HEK293 (cell line): ENCODE measurements around the gene CLIC5.
A peak's percentile ranks its signal among the peaks of the same experiment; 100 is the strongest.

Experiments
- CTCF ChIA-PET: fragments of 350-600 bp; formaldehyde crosslinking; extraction: SDS; loops from one replicate; lab custom pipeline; 2021; ENCODE audit warnings: antibody characterized with exemption; lab: Yijun Ruan, JAX
- POLR2A ChIA-PET: fragments of 300-600 bp; formaldehyde crosslinking; extraction: SDS; loops from one replicate; lab custom pipeline; 2020; ENCODE audit warnings: antibody characterized with exemption, inconsistent platforms; lab: Yijun Ruan, JAX
- H3K27ac ChIP-seq: fragments of 200-500 bp; sonication (Bioruptor generic); 2 replicates; pipeline ENCODE4 v1.5.1; 2014; ENCODE audit warnings: low read depth, low read length, control low read depth, inconsistent platforms; ENCODE audit errors: extremely low read depth
- H3K36me3 ChIP-seq, 2 experiments: fragments of 200-500 bp in 1 of 2; sonication (Bioruptor generic) in 1 of 2; 1 replicate in 1 of 2; 2 replicates in 1 of 2; pipeline ENCODE4 v1.5.1; 2014 to 2017; ENCODE audit warnings: inconsistent platforms in 2 of 2, low read length in 2 of 2; ENCODE audit not compliant: control insufficient read depth in 2 of 2, insufficient read depth in 1 of 2
- H3K4me1 ChIP-seq: fragments of 200-500 bp; sonication (Bioruptor generic); 2 replicates; pipeline ENCODE4 v1.5.1; 2014; ENCODE audit warnings: mild to moderate bottlenecking, low read length, inconsistent platforms; ENCODE audit not compliant: control insufficient read depth, insufficient read depth
- H3K4me3 ChIP-seq: 2 replicates; pipeline ENCODE4 v1.5.1; 2011; ENCODE audit warnings: low read depth, mild to moderate bottlenecking, control low read depth, low read length, moderate library complexity
- H3K9me3 ChIP-seq: fragments of 200-500 bp; sonication (Bioruptor generic); 2 replicates; pipeline ENCODE4 v1.5.1; 2014; ENCODE audit warnings: low read depth, low read length, inconsistent platforms; ENCODE audit not compliant: control insufficient read depth, insufficient read depth
- HOXC10 ChIP-seq: sonication (generic); formaldehyde crosslinking; IDR thresholded peaks from 2 replicates; pipeline ENCODE4 v1.8.1; 2023; ENCODE audit warnings: mild to moderate bottlenecking, missing genetic modification reagents
- SETDB1 ChIP-seq: IDR thresholded peaks from one replicate; pipeline ENCODE4 v1.6.1; 2017; ENCODE audit warnings: mild to moderate bottlenecking, low read length, moderate library complexity, mixed read lengths; ENCODE audit not compliant: insufficient read length
- ZBTB48 ChIP-seq: fragments of 450-650 bp; formaldehyde crosslinking; IDR thresholded peaks from 2 replicates; pipeline ENCODE4 v1.5.1; 2016; ENCODE audit warnings: missing biosample characterization, missing genetic modification characterization
- ZFP41 ChIP-seq: fragments of 450-650 bp; formaldehyde crosslinking; IDR thresholded peaks from 2 replicates; pipeline ENCODE4 v1.5.1; 2016; ENCODE audit warnings: missing biosample characterization, missing genetic modification characterization, borderline replicate concordance
- ZIC2 ChIP-seq: fragments of 450-650 bp; formaldehyde crosslinking; IDR thresholded peaks from 2 replicates; pipeline ENCODE4 v1.5.1; 2016; ENCODE audit warnings: missing biosample characterization, missing genetic modification characterization
- ZNF140 ChIP-seq: fragments of 450-650 bp; formaldehyde crosslinking; IDR thresholded peaks from 2 replicates; pipeline ENCODE4 v1.5.1; 2016; ENCODE audit warnings: missing biosample characterization, missing genetic modification characterization
- ZNF223 ChIP-seq: fragments of 450-650 bp; formaldehyde crosslinking; IDR thresholded peaks from 2 replicates; pipeline ENCODE4 v1.5.1; 2016; ENCODE audit warnings: missing biosample characterization, missing genetic modification characterization
- ZNF266 ChIP-seq: fragments of 450-650 bp; formaldehyde crosslinking; IDR thresholded peaks from 2 replicates; pipeline ENCODE4 v1.5.1; 2016; ENCODE audit warnings: missing biosample characterization, missing genetic modification characterization, low read depth
- ZNF354C ChIP-seq: fragments of 450-650 bp; formaldehyde crosslinking; IDR thresholded peaks from 2 replicates; pipeline ENCODE4 v1.5.1; 2016; ENCODE audit warnings: missing biosample characterization, missing genetic modification characterization, low read depth, borderline replicate concordance
- ZNF548 ChIP-seq: fragments of 450-650 bp; formaldehyde crosslinking; IDR thresholded peaks from 2 replicates; pipeline ENCODE4 v1.5.1; 2016; ENCODE audit warnings: missing biosample characterization, missing genetic modification characterization
- ZXDB ChIP-seq: fragments of 450-650 bp; formaldehyde crosslinking; IDR thresholded peaks from 2 replicates; pipeline ENCODE4 v1.5.1; 2016; ENCODE audit warnings: missing biosample characterization, missing genetic modification characterization
- TF ChIP-seq, protein P1 (sequence below): fragments of 450-650 bp; formaldehyde crosslinking; IDR thresholded peaks from 2 replicates; pipeline ENCODE4 v1.5.1; 2016; ENCODE audit warnings: missing biosample characterization, missing genetic modification characterization
- TF ChIP-seq, protein P2 (sequence below): fragments of 450-650 bp; formaldehyde crosslinking; IDR thresholded peaks from 2 replicates; pipeline ENCODE4 v1.5.1; 2016; ENCODE audit warnings: missing biosample characterization, missing genetic modification characterization
- TF ChIP-seq, protein P3 (sequence below): fragments of 450-650 bp; formaldehyde crosslinking; IDR thresholded peaks from 2 replicates; pipeline ENCODE4 v1.5.1; 2016; ENCODE audit warnings: missing biosample characterization, missing genetic modification characterization
- TF ChIP-seq, protein P4 (sequence below): fragments of 450-650 bp; formaldehyde crosslinking; IDR thresholded peaks from 2 replicates; pipeline ENCODE4 v1.5.1; 2016; ENCODE audit warnings: missing biosample characterization, missing genetic modification characterization

The CLIC5 gene

DNA sequence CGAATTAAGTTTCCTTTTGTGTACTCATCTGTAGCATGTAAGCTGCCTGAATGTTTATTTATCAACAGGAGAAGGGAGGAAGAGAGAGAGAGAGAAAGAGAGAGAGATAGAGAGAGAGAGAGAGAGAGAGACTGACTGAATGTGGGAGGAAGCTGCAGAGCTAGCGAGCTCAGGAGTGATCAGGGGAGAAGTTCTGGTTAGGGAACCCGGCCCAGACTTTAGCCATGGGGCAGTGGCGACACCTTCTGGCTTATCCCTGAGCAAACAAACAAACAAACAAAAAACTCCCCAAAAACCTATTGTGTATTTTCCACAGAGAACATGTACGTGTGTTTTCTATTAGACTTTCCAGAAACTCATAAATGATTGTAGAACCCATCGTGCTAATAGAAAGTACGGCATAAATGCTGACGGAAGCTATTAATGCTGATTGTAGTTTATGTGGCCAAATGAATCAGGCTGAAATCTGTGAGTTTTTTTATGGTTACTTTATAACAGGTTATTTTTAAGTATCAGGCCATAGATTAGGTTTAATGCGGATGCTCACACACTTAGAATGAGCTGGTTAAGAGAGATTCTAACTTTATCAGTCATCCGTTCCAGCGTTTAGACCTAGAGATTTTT, 92.8 kb downstream of the CLIC5 start (continued):
- TF ChIP-seq, protein P1, sequence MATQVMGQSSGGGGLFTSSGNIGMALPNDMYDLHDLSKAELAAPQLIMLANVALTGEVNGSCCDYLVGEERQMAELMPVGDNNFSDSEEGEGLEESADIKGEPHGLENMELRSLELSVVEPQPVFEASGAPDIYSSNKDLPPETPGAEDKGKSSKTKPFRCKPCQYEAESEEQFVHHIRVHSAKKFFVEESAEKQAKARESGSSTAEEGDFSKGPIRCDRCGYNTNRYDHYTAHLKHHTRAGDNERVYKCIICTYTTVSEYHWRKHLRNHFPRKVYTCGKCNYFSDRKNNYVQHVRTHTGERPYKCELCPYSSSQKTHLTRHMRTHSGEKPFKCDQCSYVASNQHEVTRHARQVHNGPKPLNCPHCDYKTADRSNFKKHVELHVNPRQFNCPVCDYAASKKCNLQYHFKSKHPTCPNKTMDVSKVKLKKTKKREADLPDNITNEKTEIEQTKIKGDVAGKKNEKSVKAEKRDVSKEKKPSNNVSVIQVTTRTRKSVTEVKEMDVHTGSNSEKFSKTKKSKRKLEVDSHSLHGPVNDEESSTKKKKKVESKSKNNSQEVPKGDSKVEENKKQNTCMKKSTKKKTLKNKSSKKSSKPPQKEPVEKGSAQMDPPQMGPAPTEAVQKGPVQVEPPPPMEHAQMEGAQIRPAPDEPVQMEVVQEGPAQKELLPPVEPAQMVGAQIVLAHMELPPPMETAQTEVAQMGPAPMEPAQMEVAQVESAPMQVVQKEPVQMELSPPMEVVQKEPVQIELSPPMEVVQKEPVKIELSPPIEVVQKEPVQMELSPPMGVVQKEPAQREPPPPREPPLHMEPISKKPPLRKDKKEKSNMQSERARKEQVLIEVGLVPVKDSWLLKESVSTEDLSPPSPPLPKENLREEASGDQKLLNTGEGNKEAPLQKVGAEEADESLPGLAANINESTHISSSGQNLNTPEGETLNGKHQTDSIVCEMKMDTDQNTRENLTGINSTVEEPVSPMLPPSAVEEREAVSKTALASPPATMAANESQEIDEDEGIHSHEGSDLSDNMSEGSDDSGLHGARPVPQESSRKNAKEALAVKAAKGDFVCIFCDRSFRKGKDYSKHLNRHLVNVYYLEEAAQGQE, result no peak
- TF ChIP-seq ZBTB48 (tag by site-specific recombination), result peak; percentile 83

DNA sequence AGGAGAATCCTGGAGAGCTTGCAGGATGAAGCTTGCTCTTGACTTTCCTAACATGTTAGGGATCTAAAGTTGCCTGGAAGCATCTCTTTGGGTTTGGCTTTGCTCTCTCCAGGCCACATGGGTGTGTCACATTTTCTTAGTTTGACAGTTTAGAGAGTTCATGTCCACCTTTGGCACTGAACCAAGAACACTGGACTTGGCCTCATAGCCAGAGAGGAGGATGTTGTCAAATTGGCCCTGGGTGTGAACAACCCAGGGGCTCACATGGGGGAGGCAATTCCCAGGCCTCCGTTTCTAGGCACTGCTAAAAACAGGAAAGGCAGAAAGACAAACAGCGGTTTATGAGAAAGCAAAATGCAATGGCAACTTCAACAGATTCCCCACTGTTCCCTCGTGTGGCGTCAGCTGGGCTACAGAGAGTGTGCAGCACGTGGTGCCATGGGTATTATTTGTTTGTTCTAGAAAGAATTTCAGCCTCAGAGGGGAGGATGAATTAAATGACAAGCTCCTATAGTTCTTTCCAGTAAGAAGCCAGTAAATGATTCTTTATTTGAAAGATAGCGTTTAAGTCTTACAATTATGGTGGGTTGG, 93.9 kb downstream of the CLIC5 start:
- CTCF ChIA-PET, result interaction anchor here (0.5 to 6.8 kb wide), 32 partner anchors 9 to 1461 kb away, joined by 3 to 60 read pairs (median 4); partner anchors contain the start of gene CLIC5

DNA sequence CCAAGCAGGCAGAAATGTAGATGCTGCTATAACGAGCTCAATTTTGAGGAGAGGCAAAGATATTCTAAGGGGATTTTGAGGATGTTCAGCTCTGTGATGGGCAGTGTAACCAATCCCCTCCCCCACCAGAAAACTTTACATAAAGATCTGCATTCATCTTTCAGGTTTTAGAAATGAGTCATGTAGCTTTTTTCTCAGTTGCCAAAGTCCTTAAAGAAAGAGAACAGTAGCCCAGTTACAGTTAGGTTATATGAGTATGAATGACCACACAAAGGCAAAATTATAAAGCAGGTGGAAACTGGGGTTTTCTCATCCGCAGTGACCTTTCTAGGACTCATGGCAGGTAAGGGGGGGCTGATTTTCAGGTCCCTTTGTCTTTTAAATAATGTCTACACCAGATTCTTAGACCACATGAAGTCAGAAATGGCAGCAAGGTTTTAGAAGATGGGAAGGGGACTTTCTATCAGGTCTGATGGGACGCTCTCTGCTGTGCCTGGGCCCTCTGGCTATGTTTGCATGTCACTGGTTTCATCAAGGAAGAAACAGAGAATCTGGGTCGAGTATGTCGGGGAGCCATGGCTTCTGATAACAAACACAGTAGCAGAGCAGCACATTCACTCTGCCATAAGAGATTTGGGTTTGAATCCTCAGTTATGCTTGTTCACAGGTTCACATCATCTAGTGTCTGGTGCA, 94.7 kb downstream of the CLIC5 start:
- POLR2A ChIA-PET, result no interaction called here

More for the DNA sequence above, 93.9 kb downstream of the CLIC5 start:
- no peaks in the 10 kb centered on the region for H3K36me3 ChIP-seq
- H3K9me3 ChIP-seq, result no peaks in the 10 kb centered on the region
- TF ChIP-seq ZNF223 (tag by site-specific recombination), result no peak
- TF ChIP-seq ZIC2 (tag by site-specific recombination), result 0 out of 2 replicates have a peak, but pooled peaks have one; percentile 21
- no peak for TF ChIP-seq ZNF354C (tag by site-specific recombination)
- TF ChIP-seq SETDB1, result no peak
- TF ChIP-seq, all 188 proteins: peak for 1
- Histone ChIP-seq H3K4me3 (no peak overlapping the region), H3K27ac (no peak overlapping the region), H3K4me1 (no peaks in the 10 kb centered on the region)
- POLR2A ChIA-PET, result interaction anchor here (1.3 kb wide), 1 partner anchor 544 kb away, joined by 4 read pairs; the partner anchor contains the start of gene SUPT3H

More for the DNA sequence above, 94.7 kb downstream of the CLIC5 start:
- H3K4me1 ChIP-seq, result no peaks in the 10 kb centered on the region
- H3K27ac ChIP-seq, result no peak overlapping the region
- H3K4me3 ChIP-seq, result no peak overlapping the region
- CTCF ChIA-PET, result interaction anchor here (0.6 to 6.8 kb wide), 10 partner anchors 8 to 1445 kb away, joined by 3 to 60 read pairs (median 24); no protein-coding TSS in a partner anchor
- H3K9me3 ChIP-seq, result no peaks in the 10 kb centered on the region
- H3K36me3 ChIP-seq, result no peaks in the 10 kb centered on the region
- TF ChIP-seq, protein P2, sequence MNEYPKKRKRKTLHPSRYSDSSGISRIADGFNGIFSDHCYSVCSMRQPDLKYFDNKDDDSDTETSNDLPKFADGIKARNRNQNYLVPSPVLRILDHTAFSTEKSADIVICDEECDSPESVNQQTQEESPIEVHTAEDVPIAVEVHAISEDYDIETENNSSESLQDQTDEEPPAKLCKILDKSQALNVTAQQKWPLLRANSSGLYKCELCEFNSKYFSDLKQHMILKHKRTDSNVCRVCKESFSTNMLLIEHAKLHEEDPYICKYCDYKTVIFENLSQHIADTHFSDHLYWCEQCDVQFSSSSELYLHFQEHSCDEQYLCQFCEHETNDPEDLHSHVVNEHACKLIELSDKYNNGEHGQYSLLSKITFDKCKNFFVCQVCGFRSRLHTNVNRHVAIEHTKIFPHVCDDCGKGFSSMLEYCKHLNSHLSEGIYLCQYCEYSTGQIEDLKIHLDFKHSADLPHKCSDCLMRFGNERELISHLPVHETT (tag by site-specific recombination), result no peak
- TF ChIP-seq ZNF140 (tag by site-specific recombination) (no peak), ZNF548 (tag by site-specific recombination) (no peak), ZXDB (tag by site-specific recombination) (no peak), ZFP41 (tag by site-specific recombination) (no peak), ZNF266 (tag by site-specific recombination) (no peak), HOXC10 (CRISPR knock-in tag) (no peak)
- TF ChIP-seq, protein P3, sequence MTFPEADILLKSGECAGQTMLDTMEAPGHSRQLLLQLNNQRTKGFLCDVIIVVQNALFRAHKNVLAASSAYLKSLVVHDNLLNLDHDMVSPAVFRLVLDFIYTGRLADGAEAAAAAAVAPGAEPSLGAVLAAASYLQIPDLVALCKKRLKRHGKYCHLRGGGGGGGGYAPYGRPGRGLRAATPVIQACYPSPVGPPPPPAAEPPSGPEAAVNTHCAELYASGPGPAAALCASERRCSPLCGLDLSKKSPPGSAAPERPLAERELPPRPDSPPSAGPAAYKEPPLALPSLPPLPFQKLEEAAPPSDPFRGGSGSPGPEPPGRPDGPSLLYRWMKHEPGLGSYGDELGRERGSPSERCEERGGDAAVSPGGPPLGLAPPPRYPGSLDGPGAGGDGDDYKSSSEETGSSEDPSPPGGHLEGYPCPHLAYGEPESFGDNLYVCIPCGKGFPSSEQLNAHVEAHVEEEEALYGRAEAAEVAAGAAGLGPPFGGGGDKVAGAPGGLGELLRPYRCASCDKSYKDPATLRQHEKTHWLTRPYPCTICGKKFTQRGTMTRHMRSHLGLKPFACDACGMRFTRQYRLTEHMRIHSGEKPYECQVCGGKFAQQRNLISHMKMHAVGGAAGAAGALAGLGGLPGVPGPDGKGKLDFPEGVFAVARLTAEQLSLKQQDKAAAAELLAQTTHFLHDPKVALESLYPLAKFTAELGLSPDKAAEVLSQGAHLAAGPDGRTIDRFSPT (tag by site-specific recombination), result no peak
- TF ChIP-seq, protein P4, sequence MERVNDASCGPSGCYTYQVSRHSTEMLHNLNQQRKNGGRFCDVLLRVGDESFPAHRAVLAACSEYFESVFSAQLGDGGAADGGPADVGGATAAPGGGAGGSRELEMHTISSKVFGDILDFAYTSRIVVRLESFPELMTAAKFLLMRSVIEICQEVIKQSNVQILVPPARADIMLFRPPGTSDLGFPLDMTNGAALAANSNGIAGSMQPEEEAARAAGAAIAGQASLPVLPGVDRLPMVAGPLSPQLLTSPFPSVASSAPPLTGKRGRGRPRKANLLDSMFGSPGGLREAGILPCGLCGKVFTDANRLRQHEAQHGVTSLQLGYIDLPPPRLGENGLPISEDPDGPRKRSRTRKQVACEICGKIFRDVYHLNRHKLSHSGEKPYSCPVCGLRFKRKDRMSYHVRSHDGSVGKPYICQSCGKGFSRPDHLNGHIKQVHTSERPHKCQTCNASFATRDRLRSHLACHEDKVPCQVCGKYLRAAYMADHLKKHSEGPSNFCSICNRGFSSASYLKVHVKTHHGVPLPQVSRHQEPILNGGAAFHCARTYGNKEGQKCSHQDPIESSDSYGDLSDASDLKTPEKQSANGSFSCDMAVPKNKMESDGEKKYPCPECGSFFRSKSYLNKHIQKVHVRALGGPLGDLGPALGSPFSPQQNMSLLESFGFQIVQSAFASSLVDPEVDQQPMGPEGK, result no peak
